Stimulated activated naive CD4-positive, alpha-beta T cell (primary cell): ENCODE measurements around the gene PLSCR4.
"Not testable (repeated sequence)": the region's sequence is repeated elsewhere in the genome, so short reads cannot be mapped to it uniquely, and the experiment has no call there.

Experiments used
- DNase-seq, 6 experiments: peaks; one replicate each; lab custom pipeline; 2025; lab: John Stamatoyannopoulos, UW

PLSCR4 gene

GRCh38 chr3:146250449-146251382 lies at the start of gene PLSCR4:
PLSCR4 (minus strand) TSS chr3:146251105; CDS start chr3:146222071, 29,034 bp downstream.
- no peak for DNase-seq

GRCh38 chr3:146293401-146293800 lies 42.5 kb upstream of the PLSCR4 start:
- not testable (repeated sequence) for DNase-seq

GRCh38 chr3:146283781-146284445 lies 33.0 kb upstream of the PLSCR4 start:
- DNase-seq = no peak

GRCh38 chr3:146280864-146281263 lies 30.0 kb upstream of the PLSCR4 start:
- DNase-seq = no peak

GRCh38 chr3:146279951-146280350 lies 29.0 kb upstream of the PLSCR4 start:
- DNase-seq = no peak

- DNase-seq = no peak
Observed at GRCh38 chr3:146279013-146279412, 28.1 kb upstream of the PLSCR4 start.

GRCh38 chr3:146277953-146278631 lies 27.2 kb upstream of the PLSCR4 start:
- DNase-seq = no peak

GRCh38 chr3:146275476-146275875 lies 24.6 kb upstream of the PLSCR4 start:
- no peak for DNase-seq

GRCh38 chr3:146274833-146275232 lies 23.9 kb upstream of the PLSCR4 start:
- DNase-seq = no peak

GRCh38 chr3:146273721-146274407 lies 23.0 kb upstream of the PLSCR4 start:
- no peak for DNase-seq

GRCh38 chr3:146271180-146271579 lies 20.3 kb upstream of the PLSCR4 start:
- DNase-seq = no peak

GRCh38 chr3:146269271-146269670 lies 18.4 kb upstream of the PLSCR4 start:
- no peak for DNase-seq

GRCh38 chr3:146268535-146269219 lies 17.8 kb upstream of the PLSCR4 start:
- no peak for DNase-seq

GRCh38 chr3:146265720-146266119 lies 14.8 kb upstream of the PLSCR4 start:
- DNase-seq = no peak

GRCh38 chr3:146262371-146263110 lies 11.6 kb upstream of the PLSCR4 start:
- DNase-seq = no peak

GRCh38 chr3:146259880-146260589 lies 9.1 kb upstream of the PLSCR4 start:
- no peak for DNase-seq

- DNase-seq = no peak
Observed at GRCh38 chr3:146256851-146257486, 6.1 kb upstream of the PLSCR4 start.

- not testable (repeated sequence) for DNase-seq
Observed at GRCh38 chr3:146252445-146252844, 1.5 kb upstream of the PLSCR4 start.

- DNase-seq = no peak
Observed at GRCh38 chr3:146249921-146250320, 984 bp downstream of the PLSCR4 start.
